22Rv1 (cell line): ENCODE measurements around the gene ZFP36L2.

Experiments used
- H3K27ac ChIP-seq: fragments of 450-650 bp; 2 replicates; pipeline ENCODE4 v1.5.1; 2017
- ZFX ChIP-seq: fragments of 450-650 bp; IDR thresholded peaks from 2 replicates; pipeline ENCODE4 v1.6.1; 2017; ENCODE audit warnings: antibody characterized with exemption, borderline replicate concordance
- TF ChIP-seq, protein P1 (sequence below): fragments of 450-650 bp; IDR thresholded peaks from 2 replicates; pipeline ENCODE4 v1.5.1; 2017; ENCODE audit warnings: mild to moderate bottlenecking

ZFP36L2 gene

DNA sequence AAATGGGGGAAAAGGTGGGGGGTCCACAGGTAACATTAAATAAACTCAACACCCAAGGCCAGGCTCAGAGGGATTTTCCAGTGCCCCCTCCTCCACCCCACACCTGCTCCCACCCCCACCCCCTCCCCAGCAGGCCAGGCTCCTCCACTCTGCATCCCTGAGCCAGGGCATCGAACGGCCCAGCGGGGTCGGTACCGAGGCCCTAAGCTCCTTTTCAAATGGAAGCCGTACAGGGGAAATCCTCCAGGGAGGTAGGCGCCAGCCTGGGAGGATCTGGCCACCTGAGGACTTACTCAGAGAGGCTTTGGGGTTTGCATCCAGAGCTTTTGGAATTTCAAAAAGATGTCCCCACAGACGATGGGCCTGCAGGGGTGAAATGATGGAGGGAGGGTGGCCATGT, 46.5 kb downstream of the ZFP36L2 start:
- TF ChIP-seq, protein P1, sequence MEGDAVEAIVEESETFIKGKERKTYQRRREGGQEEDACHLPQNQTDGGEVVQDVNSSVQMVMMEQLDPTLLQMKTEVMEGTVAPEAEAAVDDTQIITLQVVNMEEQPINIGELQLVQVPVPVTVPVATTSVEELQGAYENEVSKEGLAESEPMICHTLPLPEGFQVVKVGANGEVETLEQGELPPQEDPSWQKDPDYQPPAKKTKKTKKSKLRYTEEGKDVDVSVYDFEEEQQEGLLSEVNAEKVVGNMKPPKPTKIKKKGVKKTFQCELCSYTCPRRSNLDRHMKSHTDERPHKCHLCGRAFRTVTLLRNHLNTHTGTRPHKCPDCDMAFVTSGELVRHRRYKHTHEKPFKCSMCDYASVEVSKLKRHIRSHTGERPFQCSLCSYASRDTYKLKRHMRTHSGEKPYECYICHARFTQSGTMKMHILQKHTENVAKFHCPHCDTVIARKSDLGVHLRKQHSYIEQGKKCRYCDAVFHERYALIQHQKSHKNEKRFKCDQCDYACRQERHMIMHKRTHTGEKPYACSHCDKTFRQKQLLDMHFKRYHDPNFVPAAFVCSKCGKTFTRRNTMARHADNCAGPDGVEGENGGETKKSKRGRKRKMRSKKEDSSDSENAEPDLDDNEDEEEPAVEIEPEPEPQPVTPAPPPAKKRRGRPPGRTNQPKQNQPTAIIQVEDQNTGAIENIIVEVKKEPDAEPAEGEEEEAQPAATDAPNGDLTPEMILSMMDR = no peak
- no peak for TF ChIP-seq ZFX
- no peak overlapping the region for H3K27ac ChIP-seq

DNA sequence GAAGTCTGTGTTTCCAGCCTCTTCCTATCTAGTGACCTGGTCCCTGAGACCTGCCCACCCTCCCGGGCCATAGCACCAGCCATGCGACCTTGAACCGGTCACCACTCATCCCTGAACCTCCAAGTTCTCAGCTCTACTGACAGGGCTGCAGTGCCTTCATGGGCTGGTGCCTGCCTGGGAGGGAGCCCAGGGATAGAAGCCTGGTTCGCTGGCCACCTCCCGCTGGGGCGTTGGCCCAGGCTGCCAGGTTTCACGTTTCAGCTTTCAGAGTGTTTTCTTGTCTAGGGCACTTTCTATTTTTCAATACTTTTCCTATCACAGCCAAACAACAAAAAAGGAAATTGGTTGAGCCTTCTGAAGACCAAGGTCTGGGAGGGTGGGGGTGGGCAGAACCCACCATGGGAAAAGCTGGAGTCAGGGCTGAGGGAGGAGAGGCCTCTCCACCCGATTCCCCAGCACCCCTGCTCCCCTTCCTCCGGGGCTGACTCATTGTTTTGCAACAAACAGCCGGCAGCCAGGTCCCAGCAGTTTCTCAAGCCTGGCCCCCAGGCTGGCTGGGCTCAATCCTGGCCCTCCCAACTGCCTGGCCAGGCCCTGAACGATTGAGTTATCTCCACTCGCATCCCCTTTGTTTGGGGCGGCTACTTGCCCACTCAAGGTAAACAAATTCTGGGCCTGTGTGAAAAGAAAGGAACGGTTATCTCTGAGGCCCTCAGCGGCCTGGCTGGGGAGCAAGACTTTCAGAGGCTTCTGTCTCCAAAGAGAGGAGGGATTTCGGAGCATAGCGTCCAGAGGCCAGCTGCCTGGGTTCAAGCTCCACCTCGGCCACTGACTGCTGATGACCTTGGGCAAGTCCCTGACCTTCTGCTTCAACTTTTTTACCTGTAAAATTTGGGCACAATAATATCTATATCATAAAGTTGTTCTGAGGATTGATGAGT, 47.5 kb downstream of the ZFP36L2 start:
- H3K27ac ChIP-seq = no peak overlapping the region

DNA sequence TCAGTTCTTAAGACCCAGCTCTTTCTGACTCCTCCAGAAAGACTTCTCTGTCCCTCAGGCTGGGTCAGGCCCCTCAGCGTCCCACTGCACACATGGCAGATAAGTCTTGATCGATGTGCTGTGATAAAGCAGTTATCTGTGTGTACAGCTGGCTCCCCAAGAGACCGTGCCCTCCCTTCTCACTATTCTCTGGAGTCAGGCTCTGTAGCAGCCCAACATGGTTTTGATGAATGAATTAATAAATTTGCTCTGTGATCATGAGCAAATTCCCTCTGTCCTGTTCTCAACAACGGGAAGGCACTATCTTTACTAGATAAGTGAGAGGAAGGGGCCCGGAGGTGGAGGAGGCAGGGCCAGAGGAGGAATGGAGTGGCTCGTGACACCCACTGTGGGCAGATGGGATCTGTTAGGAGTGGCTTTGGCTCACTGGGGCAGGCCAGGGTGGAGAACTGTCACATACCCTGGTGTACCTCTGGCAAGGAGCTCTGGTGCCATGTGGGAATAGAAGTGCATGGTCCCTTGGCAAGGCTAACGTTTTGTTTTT, 48.3 kb downstream of the ZFP36L2 start:
- H3K27ac ChIP-seq = no peak overlapping the region
- TF ChIP-seq, protein P1 = no peak
- no peak for TF ChIP-seq ZFX

More for the DNA sequence above, 47.5 kb downstream of the ZFP36L2 start:
- no peak for TF ChIP-seq ZFX
- TF ChIP-seq, protein P1 = no peak

DNA sequence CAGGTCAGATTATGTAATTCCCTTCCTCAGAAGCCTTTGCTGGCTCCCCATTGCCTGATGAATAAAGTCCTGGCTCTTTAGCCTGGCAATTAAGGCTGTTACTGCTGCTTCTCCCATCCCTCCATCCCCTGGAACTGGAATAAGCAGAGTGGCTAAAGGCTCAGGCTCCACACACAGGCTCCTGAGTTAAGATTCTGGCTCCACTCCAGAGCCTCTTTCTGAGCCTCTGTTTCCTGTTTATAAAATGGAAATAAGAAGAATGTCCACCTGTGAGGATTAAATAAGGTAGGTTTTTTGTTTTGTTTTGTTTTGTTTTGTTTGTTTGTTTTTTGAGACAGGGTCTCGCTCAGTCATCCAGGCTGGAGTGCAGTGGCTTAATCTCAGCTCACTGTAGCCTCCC, 50.0 kb downstream of the ZFP36L2 start:
- no peak overlapping the region for H3K27ac ChIP-seq
- TF ChIP-seq ZFX = no peak
- TF ChIP-seq, protein P1 = no peak

DNA sequence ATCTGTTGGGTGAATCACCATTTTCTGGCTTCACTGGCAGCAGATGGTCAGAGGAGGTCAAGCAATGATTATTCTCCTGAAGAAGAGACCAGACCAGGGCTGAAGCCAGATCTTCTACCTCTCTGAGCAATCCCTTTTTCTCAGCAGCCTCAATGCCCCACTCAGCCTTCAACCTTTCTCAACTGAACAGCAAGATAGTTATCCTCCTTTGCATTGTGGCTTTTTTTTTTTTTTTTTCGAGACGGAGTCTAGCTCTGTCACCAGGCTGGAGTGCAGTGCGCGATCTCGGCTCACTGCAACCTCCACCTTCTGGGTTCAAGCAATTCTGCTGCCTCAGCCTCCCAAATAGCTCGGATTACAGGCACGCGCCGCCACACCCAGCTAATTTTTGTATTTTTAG, 50.5 kb downstream of the ZFP36L2 start:
- no peak for TF ChIP-seq ZFX
- TF ChIP-seq, protein P1 = no peak
- H3K27ac ChIP-seq = no peak overlapping the region

DNA sequence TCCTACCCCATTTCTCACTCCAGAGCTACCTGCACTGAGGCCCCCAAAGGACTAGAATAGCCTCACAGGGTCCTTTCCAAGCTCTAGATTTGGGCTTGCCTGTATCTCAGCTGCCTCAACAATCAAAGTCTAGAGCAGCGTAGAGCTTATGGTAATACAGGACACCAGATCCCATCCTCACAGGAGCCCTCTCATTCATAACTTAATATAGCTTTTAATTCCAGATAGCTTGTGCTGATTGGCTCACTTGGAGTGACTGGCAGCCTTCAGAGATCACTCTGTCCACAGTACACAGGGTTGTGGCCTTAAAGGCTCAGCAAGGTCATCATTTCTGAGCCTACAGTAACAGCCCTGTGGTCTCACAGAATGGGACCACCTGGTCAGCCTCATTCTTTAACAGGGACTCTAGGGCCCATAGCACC, 51.4 kb downstream of the ZFP36L2 start:
- TF ChIP-seq ZFX = no peak
- TF ChIP-seq, protein P1 = no peak
- no peak overlapping the region for H3K27ac ChIP-seq

DNA sequence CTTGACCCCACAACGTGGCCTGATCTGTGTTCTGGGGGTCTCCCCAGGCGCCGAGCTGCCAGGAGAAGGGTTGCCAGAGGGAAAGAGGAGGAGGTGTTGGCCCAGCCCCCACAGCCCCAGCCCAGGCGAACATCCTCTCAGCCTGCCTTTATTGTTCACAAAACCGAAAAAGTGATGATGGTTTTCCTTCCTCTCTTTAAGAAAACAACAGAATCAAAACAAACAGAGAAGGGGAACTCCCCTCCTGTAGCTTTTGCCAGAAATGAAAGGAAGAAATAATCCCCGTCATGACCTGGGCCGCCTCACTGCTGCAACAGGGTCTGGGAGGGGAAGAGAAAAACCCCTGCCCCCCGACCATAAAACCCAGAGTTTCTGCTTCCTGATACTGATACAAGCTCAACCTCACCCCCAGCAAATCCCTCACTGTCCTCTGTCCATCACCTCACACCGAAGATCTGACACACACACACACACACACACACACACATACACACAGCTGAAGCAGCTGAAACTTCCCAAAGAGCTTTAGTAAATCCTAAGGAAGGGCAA, 52.0 kb downstream of the ZFP36L2 start:
- TF ChIP-seq, protein P1 = no peak
- no peak for TF ChIP-seq ZFX
- H3K27ac ChIP-seq = no peak overlapping the region
